Skeletal muscle tissue (tissue), 4 donors: ENCODE measurements around the gene PRRT1. TPM values are rescaled to one million over a fixed set of nuclear protein-coding genes. Genes with fewer than 3 reads are reported as not detected.

Experiments
- H3K27ac ChIP-seq: one replicate; pipeline ENCODE4 v1.7.0; 2013; ENCODE audit warnings: mild to moderate bottlenecking, low read depth, low read length, inconsistent platforms
- H3K27me3 ChIP-seq, 3 donors: one replicate each; pipeline ENCODE4 v1.7.0; 2013; ENCODE audit warnings: low read length in 3 of 3; ENCODE audit not compliant: control insufficient read depth in 3 of 3, insufficient read depth in 3 of 3
- H3K36me3 ChIP-seq, 3 donors: one replicate each; pipeline ENCODE4 v1.7.0; 2013; ENCODE audit warnings: low read length in 3 of 3; ENCODE audit not compliant: control insufficient read depth in 3 of 3, insufficient read depth in 3 of 3
- H3K4me1 ChIP-seq, 3 donors: one replicate each; pipeline ENCODE4 v1.7.0; 2013; ENCODE audit warnings: low read length in 3 of 3, mild to moderate bottlenecking in 3 of 3; ENCODE audit not compliant: control insufficient read depth in 3 of 3, insufficient read depth in 3 of 3
- H3K4me3 ChIP-seq, 3 donors: one replicate each; pipeline ENCODE4 v1.7.0; 2013; ENCODE audit warnings: low read length in 3 of 3
- H3K9ac ChIP-seq, 3 donors: one replicate each; pipeline ENCODE4 v1.7.0; 2013; ENCODE audit warnings: low read length in 3 of 3, mild to moderate bottlenecking in 3 of 3, moderate library complexity in 2 of 3, low read depth in 1 of 3
- H3K9me3 ChIP-seq, 3 donors: one replicate each; pipeline ENCODE4 v1.7.0; 2013; ENCODE audit warnings: low read length in 3 of 3; ENCODE audit not compliant: control insufficient read depth in 3 of 3
- total RNA-seq: library from RNA; depleted of rRNA; stranded (reverse); fragments of >200 nt; gene quantifications from one replicate; pipeline ENCODE4 v1.2.3, GENCODE V29; 2014
- donor health status: Osteomylitis.

PRRT1 gene
- total RNA-seq, 1 donor from 2014 or later, result not detected

GRCh38 chr6:32181915-32182529 is 30.3 kb upstream of the PRRT1 start:
- no peak overlapping the region for H3K4me3 ChIP-seq
- H3K36me3 ChIP-seq, result peaks cover 31 to 39% (median 32%) of the 10 kb centered on the region in 3 donors
- no peaks in the 10 kb centered on the region for H3K27me3 ChIP-seq
- H3K9ac ChIP-seq, result peak overlapping the region in 1 of 3 donors; percentile 57
- H3K27ac ChIP-seq, result no peak overlapping the region
- H3K4me1 ChIP-seq, result peaks cover 50 to 59% (median 53%) of the 10 kb centered on the region in 3 donors
- no peaks in the 10 kb centered on the region for H3K9me3 ChIP-seq

GRCh38 chr6:32181148-32181702 is 29.5 kb upstream of the PRRT1 start:
- no peak overlapping the region for H3K4me3 ChIP-seq
- H3K36me3 ChIP-seq, result peaks cover 25 to 31% (median 27%) of the 10 kb centered on the region in 3 donors
- H3K27ac ChIP-seq, result no peak overlapping the region
- H3K9ac ChIP-seq, result no peak overlapping the region
- no peaks in the 10 kb centered on the region for H3K9me3 ChIP-seq
- no peaks in the 10 kb centered on the region for H3K27me3 ChIP-seq
- H3K4me1 ChIP-seq, result peaks cover 53 to 59% (median 55%) of the 10 kb centered on the region in 3 donors

- H3K4me3 ChIP-seq, result no peak overlapping the region
Measured at GRCh38 chr6:32179766-32180405, 28.1 kb upstream of the PRRT1 start.

GRCh38 chr6:32178547-32179440 is 27.1 kb upstream of the PRRT1 start:
- Histone ChIP-seq H3K4me1 (peaks cover 55 to 69% (median 62%) of the 10 kb centered on the region in 3 donors), H3K4me3 (peak overlapping the region; percentile 76 to 99 (median 94)), H3K36me3 (peaks cover 25 to 27% (median 26%) of the 10 kb centered on the region in 3 donors), H3K9me3 (no peaks in the 10 kb centered on the region), H3K27ac (peak overlapping the region; percentile 96), H3K27me3 (no peaks in the 10 kb centered on the region), H3K9ac (peak overlapping the region; percentile 80 to 95 (median 95))

More at GRCh38 chr6:32179766-32180405, 28.1 kb upstream of the PRRT1 start:
- peaks cover 57 to 65% (median 58%) of the 10 kb centered on the region in 3 donors for H3K4me1 ChIP-seq
- H3K9me3 ChIP-seq, result no peaks in the 10 kb centered on the region
- peak overlapping the region; percentile 4 for H3K27ac ChIP-seq
- peak overlapping the region in 1 of 3 donors; percentile 80 for H3K9ac ChIP-seq
- H3K27me3 ChIP-seq, result no peaks in the 10 kb centered on the region
- peaks cover 25 to 30% (median 27%) of the 10 kb centered on the region in 3 donors for H3K36me3 ChIP-seq

GRCh38 chr6:32177788-32178546 is 26.2 kb upstream of the PRRT1 start, which contains the start of gene RNF5:
Gene RNF5 (plus strand): TSS chr6:32178405. CDS start chr6:32178512, 107 bp downstream.
- Histone ChIP-seq H3K9me3 (no peaks in the 10 kb centered on the region), H3K4me3 (peak within 1 kb of the TSS; percentile 76 to 99 (median 94)), H3K9ac (peak within 1 kb of the TSS; percentile 80 to 95 (median 95)), H3K4me1 (peaks cover 47 to 73% (median 59%) of the 10 kb centered on the region in 3 donors), H3K27ac (peak within 1 kb of the TSS; percentile 96), H3K36me3 (peaks cover 22 to 25% (median 23%) of the 10 kb centered on the region in 3 donors), H3K27me3 (no peaks in the 10 kb centered on the region)

- Histone ChIP-seq H3K4me3 (peak overlapping the region; percentile 76 to 99 (median 94)), H3K9me3 (no peaks in the 10 kb centered on the region), H3K36me3 (peaks cover 18 to 22% (median 19%) of the 10 kb centered on the region in 3 donors), H3K27me3 (no peaks in the 10 kb centered on the region), H3K27ac (peak overlapping the region; percentile 96), H3K9ac (peak overlapping the region; percentile 80 to 95 (median 80)), H3K4me1 (peaks cover 41 to 68% (median 52%) of the 10 kb centered on the region in 3 donors)
Measured at GRCh38 chr6:32177183-32177787, 25.5 kb upstream of the PRRT1 start.

- Histone ChIP-seq H3K27me3 (no peaks in the 10 kb centered on the region), H3K4me1 (peaks cover 37 to 63% (median 46%) of the 10 kb centered on the region in 3 donors), H3K9me3 (no peaks in the 10 kb centered on the region), H3K27ac (peak overlapping the region; percentile 96), H3K36me3 (peaks cover 15 to 18% (median 17%) of the 10 kb centered on the region in 3 donors), H3K9ac (peak overlapping the region; percentile 80 to 95 (median 80)), H3K4me3 (peak overlapping the region; percentile 76 to 99 (median 94))
Measured at GRCh38 chr6:32176476-32177182, 24.9 kb upstream of the PRRT1 start.

- Histone ChIP-seq H3K4me1 (peaks cover 37 to 58% (median 42%) of the 10 kb centered on the region in 3 donors), H3K9me3 (no peaks in the 10 kb centered on the region), H3K27ac (peak within 1 kb of the TSS; percentile 96), H3K9ac (peak within 1 kb of the TSS; percentile 97 to 98 (median 97)), H3K36me3 (peaks cover 10 to 18% (median 17%) of the 10 kb centered on the region in 3 donors), H3K4me3 (peak within 1 kb of the TSS; percentile 76 to 99 (median 94)), H3K27me3 (no peaks in the 10 kb centered on the region)
Measured at GRCh38 chr6:32175711-32176475, 24.2 kb upstream of the PRRT1 start, which contains the start of gene AGPAT1. Gene AGPAT1 (minus strand): TSS chr6:32176084. CDS start chr6:32171496, 4,588 bp downstream.
